ENCODE measurements around the gene AFF3. TPM values are rescaled to one million over a fixed set of nuclear protein-coding genes. Genes with fewer than 3 reads are reported as not detected.

Gene AFF3
- total RNA-seq, 2 experiments from 2014 or later, result 5.6 TPM

DNA sequence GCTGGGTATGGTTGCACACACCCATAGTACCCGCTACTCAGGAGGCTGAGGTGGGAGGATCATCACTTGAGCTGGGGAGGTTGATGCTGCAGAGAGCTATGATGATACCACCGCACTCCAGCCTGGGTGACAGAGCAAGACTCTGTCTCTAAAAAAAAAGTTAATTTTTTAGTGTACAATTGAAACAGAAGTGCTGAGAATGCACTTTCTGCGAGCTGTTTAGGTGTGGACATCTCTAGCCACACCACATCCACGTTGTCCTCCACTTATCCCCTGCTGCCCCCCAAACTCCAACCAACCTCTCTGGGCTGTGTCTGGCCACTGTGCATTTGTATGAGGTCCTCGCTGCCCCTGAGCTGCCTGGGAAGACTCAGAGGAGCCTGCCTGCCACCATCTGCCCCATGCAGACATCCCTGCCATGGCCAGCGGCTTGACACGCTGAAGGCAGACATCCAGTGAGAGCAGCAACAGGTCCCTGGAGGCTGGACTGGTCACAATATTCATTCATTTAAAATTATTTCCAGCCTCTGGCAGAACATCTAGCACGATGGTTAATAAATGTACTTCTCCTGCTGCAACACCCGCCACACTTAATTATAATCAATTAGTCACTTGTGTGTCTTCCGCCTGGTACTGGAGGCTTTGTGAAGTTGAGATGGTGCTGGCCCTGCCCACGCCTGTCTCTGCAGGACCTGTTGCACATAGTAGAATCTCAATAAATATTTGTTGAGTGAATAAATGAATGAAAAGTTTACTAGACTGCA lies 3.7 kb upstream of the AFF3 start:
- Mint-ChIP-seq H3K27me3 (peaks cover 5% of the 10 kb centered on the region), H3K9me3 (ENCODE audit: low read depth) (no peaks in the 10 kb centered on the region), H3K27ac (no peak overlapping the region), H3K36me3 (ENCODE audit: low read depth) (no peaks in the 10 kb centered on the region), H3K4me1 (peaks cover 23% of the 10 kb centered on the region), H3K4me3 (no peak overlapping the region)
- intact Hi-C loops (cut with DNase I, micrococcal nuclease), result no loop called here
- DNase-seq (no peak), ATAC-seq (no peak)
- POLR2A ChIA-PET, result no interaction called here
- CTCF ChIA-PET, result interaction anchor here (1.1 to 1.2 kb wide), 2 partner anchors 15 to 117 kb away, joined by 4 read pairs; no protein-coding TSS in a partner anchor

DNA sequence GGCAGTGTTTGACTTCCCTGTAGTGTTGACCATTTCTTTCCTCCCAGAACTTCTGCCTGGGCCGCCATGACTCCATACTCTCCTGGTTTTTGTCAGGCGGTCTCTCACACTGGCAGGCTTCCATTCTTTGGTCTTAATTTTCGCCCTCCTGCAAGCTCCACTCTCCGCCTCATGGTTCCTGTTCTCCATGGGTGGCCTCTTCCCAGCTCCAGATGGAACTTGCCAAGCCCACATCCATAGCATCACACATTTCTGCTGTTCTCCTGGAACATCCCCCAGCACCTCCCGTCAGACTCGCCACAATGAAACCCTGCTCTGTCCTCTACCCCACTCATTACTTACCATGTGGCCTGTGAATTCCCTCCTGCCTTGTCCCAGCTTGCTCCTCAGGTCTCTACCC lies 896 bp upstream of the AFF3 start:
- H3K4me3 Mint-ChIP-seq, result no peak overlapping the region
- H3K9me3 Mint-ChIP-seq (ENCODE audit: low read depth), result no peaks in the 10 kb centered on the region
- no peak for DNase-seq
- H3K27ac Mint-ChIP-seq, result no peak overlapping the region
- ATAC-seq, result no peak
- H3K36me3 Mint-ChIP-seq (ENCODE audit: low read depth), result no peaks in the 10 kb centered on the region
- peaks cover 46% of the 10 kb centered on the region for H3K4me1 Mint-ChIP-seq
- ChIA-PET POLR2A (interaction anchor here (1.5 kb wide), 1 partner anchor 82 kb away, joined by 3 read pairs; no protein-coding TSS in a partner anchor), CTCF (no interaction called here)
- H3K27me3 Mint-ChIP-seq, result peaks cover 5% of the 10 kb centered on the region
- intact Hi-C loops (cut with DNase I, micrococcal nuclease), result loop anchor here in 1 of 2 experiments (5.0 kb wide), 1 partner anchor 869 kb away; no protein-coding TSS in a partner anchor

DNA sequence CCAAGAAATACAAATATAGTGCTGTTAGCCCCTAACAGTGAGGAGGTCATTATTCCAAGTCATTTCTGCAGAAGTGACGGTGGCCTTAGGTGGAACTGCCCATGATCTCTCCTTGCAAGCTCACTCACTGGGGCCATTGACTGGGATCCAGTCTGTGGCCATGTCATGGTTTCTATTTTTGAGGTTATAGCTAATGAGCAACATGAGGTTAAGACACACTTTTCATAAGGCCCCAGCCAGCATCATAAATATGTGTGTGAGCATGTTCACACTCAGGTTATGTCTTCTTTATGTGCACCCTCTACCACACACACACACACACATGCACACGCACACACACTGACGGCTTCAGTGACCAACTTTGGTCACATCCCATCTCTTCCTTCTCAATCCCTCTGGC lies 484 bp downstream of the AFF3 start:
- ChIA-PET CTCF (interaction anchor here (0.5 to 1.5 kb wide), 3 partner anchors 9 to 172 kb away, joined by 3 read pairs; no protein-coding TSS in a partner anchor), POLR2A (interaction anchor here (1.5 kb wide), 1 partner anchor 81 kb away, joined by 3 read pairs; no protein-coding TSS in a partner anchor)
- Mint-ChIP-seq H3K9me3 (ENCODE audit: low read depth) (no peaks in the 10 kb centered on the region), H3K36me3 (ENCODE audit: low read depth) (no peaks in the 10 kb centered on the region), H3K27ac (peak overlapping the region; percentile 94), H3K27me3 (peaks cover 5% of the 10 kb centered on the region), H3K4me3 (peak overlapping the region; percentile 88), H3K4me1 (peaks cover 59% of the 10 kb centered on the region)
- ATAC-seq (peak; percentile 7), DNase-seq (peak; percentile 16)
- intact Hi-C loops (cut with DNase I, micrococcal nuclease), result loop anchor here in 1 of 2 experiments (5.0 kb wide), 1 partner anchor 870 kb away; no protein-coding TSS in a partner anchor

DNA sequence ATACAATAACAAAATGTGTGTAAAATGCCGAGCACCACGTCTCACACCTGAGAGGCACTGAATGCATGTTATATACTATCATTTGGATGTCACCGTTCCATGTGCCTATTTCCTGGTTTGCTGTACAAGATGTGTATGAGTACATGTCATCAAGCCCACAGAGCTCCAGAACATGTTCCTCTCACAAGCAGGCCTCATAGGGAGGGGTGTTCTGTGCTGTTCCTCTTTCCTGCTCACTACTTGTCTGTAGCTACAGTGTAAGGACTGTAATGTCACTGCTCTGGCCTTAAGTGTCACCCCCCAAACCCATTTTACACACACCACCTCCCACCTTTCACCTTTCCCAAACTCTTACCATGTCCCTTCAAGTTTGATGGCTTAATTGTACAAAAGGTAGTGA lies 1.8 kb downstream of the AFF3 start:
- H3K4me3 Mint-ChIP-seq, result peak overlapping the region; percentile 1
- no peaks in the 10 kb centered on the region for H3K36me3 Mint-ChIP-seq (ENCODE audit: low read depth)
- CTCF ChIA-PET, result interaction anchor here (0.8 to 1.5 kb wide), 2 partner anchors 8 to 988 kb away, joined by 3 read pairs; no protein-coding TSS in a partner anchor
- POLR2A ChIA-PET, result no interaction called here
- H3K27me3 Mint-ChIP-seq, result peaks cover 5% of the 10 kb centered on the region
- no peaks in the 10 kb centered on the region for H3K9me3 Mint-ChIP-seq (ENCODE audit: low read depth)
- DNase-seq, result peak; percentile 20
- peak overlapping the region; percentile 8 for H3K27ac Mint-ChIP-seq
- ATAC-seq, result peak; percentile 42
- intact Hi-C loops (cut with DNase I, micrococcal nuclease), result loop anchor here in 1 of 2 experiments (5.0 kb wide), 1 partner anchor 872 kb away; no protein-coding TSS in a partner anchor
- peaks cover 59% of the 10 kb centered on the region for H3K4me1 Mint-ChIP-seq

DNA sequence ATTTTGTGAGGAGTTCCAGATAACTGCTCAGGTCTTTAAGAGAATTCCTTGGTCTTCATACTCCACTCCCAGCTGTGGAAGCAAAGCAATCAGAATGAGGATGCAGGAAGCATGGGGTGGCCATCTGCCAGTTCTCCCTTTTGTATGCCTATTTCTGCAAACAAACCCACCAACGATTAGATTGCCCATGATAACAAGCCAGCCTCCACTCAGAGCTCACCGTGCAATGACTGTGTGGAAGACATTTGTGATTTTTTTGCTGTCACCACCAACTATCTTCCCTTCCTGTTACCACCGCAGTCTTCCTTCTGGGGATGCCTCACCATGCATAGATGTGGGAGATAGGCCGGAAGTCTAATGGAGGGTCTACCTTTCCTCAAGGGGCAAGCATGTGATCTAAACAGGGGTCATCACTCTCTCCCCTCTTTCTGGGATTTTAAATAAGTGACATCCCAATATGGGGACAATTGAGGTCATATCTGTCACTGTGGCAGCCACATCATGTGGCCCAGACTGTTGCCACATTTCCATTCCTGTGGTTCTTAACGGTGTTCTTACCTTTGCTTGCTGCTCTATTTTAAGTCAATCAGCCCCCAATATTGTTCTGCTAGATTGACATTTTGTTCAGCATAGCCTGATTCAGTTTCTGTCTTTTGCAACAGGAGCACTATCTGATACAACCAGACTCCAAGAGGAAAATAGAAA lies 4.4 kb downstream of the AFF3 start:
- Mint-ChIP-seq H3K27me3 (no peaks in the 10 kb centered on the region), H3K4me3 (no peak overlapping the region), H3K4me1 (peaks cover 53% of the 10 kb centered on the region), H3K9me3 (ENCODE audit: low read depth) (no peaks in the 10 kb centered on the region), H3K36me3 (ENCODE audit: low read depth) (no peaks in the 10 kb centered on the region), H3K27ac (no peak overlapping the region)
- CTCF ChIA-PET, result no interaction called here
- intact Hi-C loops (cut with DNase I, micrococcal nuclease), result loop anchor here in 1 of 2 experiments (2.0 kb wide), 1 partner anchor 33 kb away; no protein-coding TSS in a partner anchor
- ATAC-seq, result no peak
- DNase-seq, result peak; percentile 41
- POLR2A ChIA-PET, result no interaction called here

DNA sequence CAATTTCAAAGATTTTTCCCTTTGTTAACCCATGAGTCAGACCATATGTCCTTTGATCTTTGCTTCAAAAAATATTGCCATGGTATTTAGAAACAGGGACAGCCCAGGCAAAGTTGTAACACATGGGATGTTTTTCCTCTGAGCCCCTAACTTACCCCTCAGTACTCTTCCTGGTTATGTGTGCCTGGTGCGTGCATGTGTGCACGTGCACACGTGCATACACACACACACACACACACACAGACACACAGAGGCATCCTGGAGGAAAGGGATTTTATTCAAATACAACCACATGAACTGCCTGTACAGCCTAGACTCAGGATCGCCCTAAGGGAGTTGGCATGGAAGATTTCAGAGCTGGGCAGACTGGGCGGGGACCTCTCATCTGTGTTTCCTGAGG lies 5.1 kb downstream of the AFF3 start:
- Mint-ChIP-seq H3K4me1 (peaks cover 46% of the 10 kb centered on the region), H3K4me3 (no peak overlapping the region), H3K27me3 (no peaks in the 10 kb centered on the region), H3K9me3 (ENCODE audit: low read depth) (no peaks in the 10 kb centered on the region), H3K27ac (no peak overlapping the region), H3K36me3 (ENCODE audit: low read depth) (no peaks in the 10 kb centered on the region)
- intact Hi-C loops (cut with DNase I, micrococcal nuclease), result loop anchor here in 1 of 2 experiments (2.0 kb wide), 1 partner anchor 33 kb away; no protein-coding TSS in a partner anchor
- DNase-seq (no peak), ATAC-seq (no peak)
- CTCF ChIA-PET, result no interaction called here
- POLR2A ChIA-PET, result no interaction called here

DNA sequence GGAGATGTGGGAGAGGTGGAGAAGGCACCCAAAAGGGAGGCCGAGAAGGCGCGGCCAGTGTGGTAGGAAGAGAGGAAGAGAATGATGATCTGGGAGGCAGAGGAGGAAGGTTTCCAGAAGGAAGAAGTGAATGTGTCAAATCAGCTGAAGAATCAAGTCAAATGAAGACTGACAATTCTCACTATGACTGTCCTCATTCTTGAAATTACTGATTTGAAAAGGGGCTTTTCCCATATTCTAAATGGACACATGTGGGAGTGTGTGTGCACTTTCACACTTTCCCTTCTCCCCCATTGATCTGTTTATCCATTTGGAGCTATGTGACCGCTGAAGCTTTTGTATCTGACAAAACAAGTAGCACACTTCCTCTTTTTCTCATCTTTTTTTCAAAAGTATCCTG lies 6.1 kb downstream of the AFF3 start:
- Mint-ChIP-seq H3K4me1 (peaks cover 40% of the 10 kb centered on the region), H3K27me3 (no peaks in the 10 kb centered on the region), H3K4me3 (no peak overlapping the region), H3K27ac (no peak overlapping the region), H3K9me3 (ENCODE audit: low read depth) (no peaks in the 10 kb centered on the region), H3K36me3 (ENCODE audit: low read depth) (no peaks in the 10 kb centered on the region)
- DNase-seq (peak; percentile 24), ATAC-seq (peak; percentile 48)
- POLR2A ChIA-PET, result interaction anchor here (0.6 kb wide), 1 partner anchor 24 kb away, joined by 3 read pairs; no protein-coding TSS in a partner anchor
- CTCF ChIA-PET, result no interaction called here
- intact Hi-C loops (cut with DNase I, micrococcal nuclease), result loop anchor here (1.0 to 2.0 kb wide), 2 partner anchors 32 to 72 kb away; no protein-coding TSS in a partner anchor

DNA sequence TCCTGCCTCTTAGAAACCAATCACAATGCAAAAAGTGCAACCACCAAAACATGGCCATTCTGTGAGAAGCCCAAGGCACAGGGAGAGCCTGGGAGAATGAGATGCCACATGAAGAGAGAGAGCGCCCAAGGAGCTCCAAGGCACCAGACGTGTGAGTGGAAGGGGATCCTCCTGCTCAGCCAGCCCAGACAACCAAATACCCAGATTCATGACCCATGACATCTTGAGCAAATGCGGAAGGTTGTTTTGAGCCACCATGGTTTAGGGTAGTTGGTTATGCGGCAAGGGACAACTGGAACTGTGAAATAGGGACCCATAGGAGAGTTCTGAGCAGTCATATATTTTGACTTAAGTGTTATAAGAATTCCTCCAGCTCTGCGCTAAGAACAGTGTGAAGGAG lies 7.0 kb downstream of the AFF3 start:
- DNase-seq (no peak), ATAC-seq (no peak)
- no peak overlapping the region for H3K27ac Mint-ChIP-seq
- no peaks in the 10 kb centered on the region for H3K9me3 Mint-ChIP-seq (ENCODE audit: low read depth)
- intact Hi-C loops (cut with DNase I, micrococcal nuclease), result no loop called here
- peaks cover 39% of the 10 kb centered on the region for H3K4me1 Mint-ChIP-seq
- POLR2A ChIA-PET, result no interaction called here
- H3K4me3 Mint-ChIP-seq, result no peak overlapping the region
- H3K27me3 Mint-ChIP-seq, result no peaks in the 10 kb centered on the region
- CTCF ChIA-PET, result interaction anchor here (1.1 kb wide), 1 partner anchor 78 kb away, joined by 3 read pairs; no protein-coding TSS in a partner anchor
- no peaks in the 10 kb centered on the region for H3K36me3 Mint-ChIP-seq (ENCODE audit: low read depth)

DNA sequence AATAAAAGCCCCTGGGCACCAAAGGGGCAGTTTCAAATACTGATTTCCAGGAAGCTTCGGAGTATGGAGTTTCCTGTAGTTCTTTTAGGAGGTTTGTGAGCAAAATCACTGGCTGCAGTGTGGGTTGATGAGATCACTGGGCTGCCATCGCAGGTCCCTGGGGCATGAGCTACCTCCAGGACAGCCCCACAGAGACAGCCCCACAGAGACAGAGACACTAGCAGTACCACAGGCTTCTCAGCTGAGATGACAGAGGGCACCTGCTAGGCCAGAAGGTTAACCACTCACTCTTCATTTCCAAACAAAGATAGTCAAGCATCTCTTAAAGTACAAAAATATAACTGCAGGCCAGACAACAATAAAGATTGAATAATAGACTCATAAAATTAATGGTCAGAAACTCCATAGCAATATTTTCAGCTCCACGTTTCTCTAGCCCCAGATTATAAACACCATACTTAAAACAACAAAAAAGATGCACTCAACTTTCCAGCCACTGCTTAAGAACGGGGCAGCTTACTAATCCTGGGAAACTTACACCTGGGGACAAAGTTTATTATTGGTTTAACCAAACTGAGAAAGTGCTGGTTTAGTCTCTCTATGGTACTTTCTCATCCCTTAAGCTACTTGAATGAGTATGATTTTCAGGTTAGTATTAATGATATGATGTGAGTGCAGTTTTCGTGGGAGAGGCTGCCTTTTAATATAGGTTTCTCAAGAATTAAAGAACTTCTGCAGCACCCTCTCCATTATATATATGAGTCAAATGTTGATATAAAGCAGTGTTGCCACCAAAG lies 11.6 kb downstream of the AFF3 start:
- no peaks in the 10 kb centered on the region for H3K9me3 Mint-ChIP-seq (ENCODE audit: low read depth)
- no peaks in the 10 kb centered on the region for H3K36me3 Mint-ChIP-seq (ENCODE audit: low read depth)
- no peak overlapping the region for H3K27ac Mint-ChIP-seq
- no peak overlapping the region for H3K4me3 Mint-ChIP-seq
- CTCF ChIA-PET, result interaction anchor here (0.6 to 1.8 kb wide), 4 partner anchors 11 to 322 kb away, joined by 3 to 5 read pairs (median 3); partner anchors contain the start of gene AFF3
- no peaks in the 10 kb centered on the region for H3K27me3 Mint-ChIP-seq
- DNase-seq (no peak), ATAC-seq (peak; percentile 85)
- peaks cover 9% of the 10 kb centered on the region for H3K4me1 Mint-ChIP-seq
- intact Hi-C loops (cut with DNase I, micrococcal nuclease), result no loop called here
- POLR2A ChIA-PET, result interaction anchor here (0.7 kb wide), 1 partner anchor 621 kb away, joined by 7 read pairs; no protein-coding TSS in a partner anchor

DNA sequence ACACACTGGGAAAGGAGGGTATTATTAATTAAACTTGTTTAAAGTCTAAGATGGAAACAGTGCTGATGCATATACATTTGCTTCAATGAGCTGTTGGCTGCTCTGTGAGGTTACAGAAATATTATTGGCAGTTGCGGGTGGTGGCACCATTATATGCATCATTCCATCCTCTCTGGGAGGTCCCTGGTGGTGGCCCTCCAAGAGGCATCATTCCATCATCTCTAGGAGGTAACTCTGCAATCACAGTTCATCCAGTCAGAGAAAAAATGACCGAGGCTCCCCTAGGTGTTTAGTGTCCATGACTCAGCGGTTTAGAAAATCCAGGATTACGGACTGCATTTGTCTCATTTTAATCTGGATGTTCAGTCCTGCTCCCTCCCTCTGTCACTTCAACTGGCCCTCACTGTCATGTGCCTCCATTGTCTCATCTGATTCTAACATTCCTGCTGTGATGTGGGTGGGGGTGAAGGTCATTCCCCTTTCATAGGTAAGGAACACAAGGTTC lies 15.4 kb downstream of the AFF3 start:
- ATAC-seq (no peak), DNase-seq (no peak)
- Mint-ChIP-seq H3K27ac (no peak overlapping the region), H3K27me3 (no peaks in the 10 kb centered on the region), H3K9me3 (ENCODE audit: low read depth) (peaks cover 12% of the 10 kb centered on the region), H3K4me3 (no peak overlapping the region), H3K4me1 (peaks cover 9% of the 10 kb centered on the region), H3K36me3 (ENCODE audit: low read depth) (peaks cover 10% of the 10 kb centered on the region)
- POLR2A ChIA-PET, result no interaction called here
- intact Hi-C loops (cut with DNase I, micrococcal nuclease), result no loop called here
- CTCF ChIA-PET, result no interaction called here

DNA sequence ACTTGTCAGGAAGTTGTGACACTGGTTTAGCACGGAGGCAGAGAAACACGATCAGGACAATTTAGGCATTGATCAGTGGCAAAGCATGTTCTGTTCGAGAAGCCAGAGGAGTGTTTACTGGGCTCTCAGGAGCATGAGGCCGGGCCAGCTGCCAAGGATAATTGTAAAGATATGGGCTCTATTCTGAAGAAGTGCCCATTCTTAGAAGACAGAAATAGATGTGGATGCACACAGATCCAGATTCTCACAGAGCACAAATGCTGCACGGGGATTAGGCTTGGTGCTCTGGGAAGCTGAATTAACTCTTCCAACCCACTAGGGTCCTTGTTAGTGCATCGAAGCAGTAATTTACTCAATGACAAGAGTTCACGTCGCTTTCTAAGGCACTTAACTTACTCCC lies 16.2 kb downstream of the AFF3 start:
- ATAC-seq (no peak), DNase-seq (no peak)
- no peak overlapping the region for H3K4me3 Mint-ChIP-seq
- ChIA-PET POLR2A (no interaction called here), CTCF (no interaction called here)
- H3K4me1 Mint-ChIP-seq, result peaks cover 7% of the 10 kb centered on the region
- H3K9me3 Mint-ChIP-seq (ENCODE audit: low read depth), result peaks cover 12% of the 10 kb centered on the region
- no peak overlapping the region for H3K27ac Mint-ChIP-seq
- H3K36me3 Mint-ChIP-seq (ENCODE audit: low read depth), result peaks cover 10% of the 10 kb centered on the region
- intact Hi-C loops (cut with DNase I, micrococcal nuclease), result no loop called here
- no peaks in the 10 kb centered on the region for H3K27me3 Mint-ChIP-seq

Data from activated CD4-positive, alpha-beta T cell treated with anti-CD3 and anti-CD28 coated beads for 36 hours (primary cell).